ENCODE results near the gene ZNF221. TPM values are rescaled to one million over a fixed set of nuclear protein-coding genes. Genes with fewer than 3 reads are reported as not detected.

Gene ZNF221
- total and polyA plus RNA-seq, 2 donors (not counting 3 experiments of a cell fraction or from before 2014, with no cell fraction given): 1.4 to 4.2 TPM

GRCh38 chr19:43936188-43936587 is 14.8 kb upstream of the ZNF221 start:
- Histone ChIP-seq H3K9me1 (replicated peaks; ENCODE audit: control insufficient read depth, extremely low read depth, insufficient read depth, low read length) (no peaks in the 10 kb centered on the region), H3K4me2 (ENCODE audit: insufficient read depth, low read length) (no peak overlapping the region), H3K4me1 (ENCODE audit: control insufficient read depth, extremely low read depth, insufficient read depth, low read length) (peaks cover 13% of the 10 kb centered on the region), H3K9ac (replicated peaks; ENCODE audit: extremely low read depth, insufficient read depth, low read length) (no peak overlapping the region), H3K36me3 (ENCODE audit: control insufficient read depth in 2 of 2, extremely low read depth in 1 of 2, insufficient read depth in 2 of 2, low read length in 2 of 2) (peaks cover 0 to 2% of the 10 kb centered on the region in 2 experiments), H2AFZ (ENCODE audit: low read depth, low read length) (no peak overlapping the region), H3K79me2 (ENCODE audit: control insufficient read depth, insufficient read depth, low read length) (peaks cover 5% of the 10 kb centered on the region), H4K20me1 (replicated peaks; ENCODE audit: control insufficient read depth, extremely low read depth, insufficient read depth, low read length) (no peaks in the 10 kb centered on the region), H3K27me3 (ENCODE audit: control insufficient read depth in 2 of 2, insufficient read depth in 2 of 2, low read length in 2 of 2) (no peaks in the 10 kb centered on the region), H3K27ac (ENCODE audit: insufficient read depth, low read depth, low read length) (no peak overlapping the region), H3K4me3 (replicated peaks in 1 of 3; ENCODE audit: insufficient read depth in 1 of 3, low read depth in 1 of 3, low read length in 3 of 3) (no peak overlapping the region), H3K9me3 (replicated peaks; ENCODE audit: control insufficient read depth, insufficient read depth, low read length) (no peaks in the 10 kb centered on the region)
- ChIA-PET POLR2A (interaction anchor here (1.3 kb wide), 1 partner anchor 15 kb away, joined by 8 read pairs; the partner anchor contains the start of gene ZNF221), CTCF (interaction anchor here (1.0 to 1.9 kb wide), 5 partner anchors 15 to 222 kb away, joined by 3 to 35 read pairs (median 4); partner anchors contain the start of genes ZNF221 and ZNF283)
- dilution Hi-C loops (cut with MboI; ENCODE audit: extremely low pct_ligation_motif_present, low sequenced_read_pairs) (no loop called here), intact Hi-C loops (cut with micrococcal nuclease) (loop anchor here (5.0 kb wide), 1 partner anchor 109 kb away; the partner anchor contains the start of gene ZNF283)
- FAIRE-seq (no peak), DNase-seq (ENCODE audit: low read depth, low spot score) (no peak)
- BruUV-seq (replicated peaks): no TSS peak
- TF ChIP-seq EZH2 (IDR thresholded peaks at IDR 0.05; ENCODE audit: borderline replicate concordance, low read depth, low read length, severe bottlenecking) (no peak), CTCF (IDR thresholded peaks at IDR 0.05; ENCODE audit: extremely low read depth in 1 of 2, insufficient read depth in 1 of 2, low read depth in 1 of 2, low read length in 2 of 2) (no peak), MAX (IDR thresholded peaks at IDR 0.05; ENCODE audit: insufficient read depth, insufficient read length) (no peak), FOS (IDR thresholded peaks at IDR 0.05; ENCODE audit: borderline replicate concordance, insufficient read depth, low read length) (no peak), POLR2A (IDR thresholded peaks at IDR 0.05; ENCODE audit: low read depth, low read length) (no peak), GATA2 (IDR thresholded peaks at IDR 0.05; ENCODE audit: insufficient read depth, insufficient read length, low read depth, low read length) (no peak), MYC (IDR thresholded peaks at IDR 0.05; ENCODE audit: low read depth, low read length) (no peak), JUN (IDR thresholded peaks at IDR 0.05; ENCODE audit: borderline replicate concordance, insufficient read depth, insufficient read length, low read depth) (no peak), POLR2AphosphoS5 (IDR thresholded peaks at IDR 0.05; ENCODE audit: insufficient read depth, low read depth, low read length) (no peak)
